Measurements from ENCODE around the gene GRM7.

DNA sequence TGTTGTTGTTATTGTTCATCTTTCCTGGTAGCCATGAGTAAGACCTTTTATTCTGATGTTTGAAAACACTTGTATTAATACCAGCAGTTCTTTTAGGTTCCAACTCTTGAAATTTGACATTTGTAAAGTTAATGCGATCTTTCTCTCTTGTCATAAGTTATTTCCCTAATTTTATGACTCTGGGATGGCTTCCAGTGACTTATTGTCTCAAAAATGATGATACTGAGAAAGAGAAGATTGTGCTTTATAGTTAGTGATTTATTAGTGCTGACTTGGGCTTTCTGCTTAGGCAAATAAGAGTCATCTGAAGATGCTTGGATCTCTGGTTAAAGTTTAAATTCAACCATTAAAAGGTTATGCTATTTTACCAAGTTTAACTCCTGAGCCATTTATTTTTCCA lies 715.2 kb downstream of the GRM7 start:
- TF ChIP-seq, protein P1, sequence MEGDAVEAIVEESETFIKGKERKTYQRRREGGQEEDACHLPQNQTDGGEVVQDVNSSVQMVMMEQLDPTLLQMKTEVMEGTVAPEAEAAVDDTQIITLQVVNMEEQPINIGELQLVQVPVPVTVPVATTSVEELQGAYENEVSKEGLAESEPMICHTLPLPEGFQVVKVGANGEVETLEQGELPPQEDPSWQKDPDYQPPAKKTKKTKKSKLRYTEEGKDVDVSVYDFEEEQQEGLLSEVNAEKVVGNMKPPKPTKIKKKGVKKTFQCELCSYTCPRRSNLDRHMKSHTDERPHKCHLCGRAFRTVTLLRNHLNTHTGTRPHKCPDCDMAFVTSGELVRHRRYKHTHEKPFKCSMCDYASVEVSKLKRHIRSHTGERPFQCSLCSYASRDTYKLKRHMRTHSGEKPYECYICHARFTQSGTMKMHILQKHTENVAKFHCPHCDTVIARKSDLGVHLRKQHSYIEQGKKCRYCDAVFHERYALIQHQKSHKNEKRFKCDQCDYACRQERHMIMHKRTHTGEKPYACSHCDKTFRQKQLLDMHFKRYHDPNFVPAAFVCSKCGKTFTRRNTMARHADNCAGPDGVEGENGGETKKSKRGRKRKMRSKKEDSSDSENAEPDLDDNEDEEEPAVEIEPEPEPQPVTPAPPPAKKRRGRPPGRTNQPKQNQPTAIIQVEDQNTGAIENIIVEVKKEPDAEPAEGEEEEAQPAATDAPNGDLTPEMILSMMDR (IDR thresholded peaks at IDR 0.05; ENCODE audit: poor library complexity), result no peak
- TF ChIP-seq EZH2phosphoT487 (IDR thresholded peaks at IDR 0.05; ENCODE audit: low read depth, severe bottlenecking, unreplicated experiment) (no peak), EZH2 (IDR thresholded peaks at IDR 0.05; ENCODE audit: borderline replicate concordance) (no peak)
